LoVo (cell line): ENCODE results near the gene ERC2.

Experiments
- DNase-seq: peaks from one replicate; pipeline ENCODE4 v3.0.0-alpha.2; 2016; ENCODE audit warnings: low spot score

The ERC2 gene

GRCh38 chr3:55488398-55489055 lies 979.7 kb downstream of the ERC2 start:
- peak; percentile 36 for DNase-seq

- no peak for DNase-seq
These were observed 980.7 kb downstream of the ERC2 start for GRCh38 chr3:55487381-55488241.

GRCh38 chr3:55486857-55487380 lies 981.3 kb downstream of the ERC2 start, which contains the start of gene WNT5A:
WNT5A (minus strand) TSS chr3:55487306; CDS start chr3:55486985, 321 bp downstream.
- no peak for DNase-seq

GRCh38 chr3:55486101-55486856 lies 982.0 kb downstream of the ERC2 start:
- DNase-seq = no peak

- DNase-seq = peak; percentile 46
These were observed 983.2 kb downstream of the ERC2 start for GRCh38 chr3:55484801-55485791.

- no peak for DNase-seq
These were observed 984.0 kb downstream of the ERC2 start for GRCh38 chr3:55484191-55484689.

GRCh38 chr3:55483196-55484095 lies 984.8 kb downstream of the ERC2 start:
- no peak for DNase-seq

- DNase-seq = no peak
These were observed 985.6 kb downstream of the ERC2 start for GRCh38 chr3:55482496-55483195.

- no peak for DNase-seq
These were observed 986.3 kb downstream of the ERC2 start for GRCh38 chr3:55481744-55482495.

- no peak for DNase-seq
These were observed 987.1 kb downstream of the ERC2 start for GRCh38 chr3:55480911-55481743.

GRCh38 chr3:55477306-55478303 lies 990.7 kb downstream of the ERC2 start:
- DNase-seq = no peak

- no peak for DNase-seq
These were observed 991.8 kb downstream of the ERC2 start for GRCh38 chr3:55476515-55476914.

GRCh38 chr3:55474213-55474632 lies 994.0 kb downstream of the ERC2 start:
- DNase-seq = no peak

- no peak for DNase-seq
These were observed 994.5 kb downstream of the ERC2 start for GRCh38 chr3:55473788-55474187.

- no peak for DNase-seq
These were observed 996.6 kb downstream of the ERC2 start for GRCh38 chr3:55471522-55472280.
